ENCODE results near the gene PRDM5.

The PRDM5 gene

DNA sequence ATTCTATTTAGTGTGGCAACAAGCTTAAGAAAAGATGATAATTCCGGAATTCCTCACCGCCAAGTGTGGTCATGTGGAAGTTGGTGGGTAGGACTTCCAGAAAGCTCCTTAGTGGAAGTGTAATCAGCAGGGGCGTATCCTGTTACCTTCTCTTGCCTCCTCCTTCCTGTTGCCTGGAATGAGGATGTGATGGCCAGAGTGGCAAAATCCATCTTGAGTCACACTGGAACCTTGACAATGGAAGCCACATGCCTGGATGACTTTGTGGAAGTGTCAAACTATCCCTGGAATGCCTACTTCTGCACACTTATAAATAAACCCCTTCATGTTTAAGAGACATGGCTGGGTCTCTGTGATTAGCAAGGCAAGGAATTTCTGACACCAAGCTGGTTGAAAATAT, 191.0 kb downstream of the PRDM5 start:
- Histone ChIP-seq H3K9me3 (ENCODE audit: control insufficient read depth in 2 of 2, low read length in 2 of 2) (no peaks in the 10 kb centered on the region), H3K4me3 (ENCODE audit: low read length in 2 of 2) (no peak overlapping the region), H3K36me3 (ENCODE audit: control insufficient read depth in 2 of 2, insufficient read depth in 2 of 2, low read length in 2 of 2) (no peaks in the 10 kb centered on the region), H3K9ac (ENCODE audit: low read length in 2 of 2) (no peak overlapping the region), H3K4me1 (ENCODE audit: control insufficient read depth, insufficient read depth, low read length) (no peaks in the 10 kb centered on the region), H3K27ac (ENCODE audit: low read length) (no peak overlapping the region), H3K27me3 (ENCODE audit: control insufficient read depth in 1 of 2, insufficient read depth in 2 of 2, low read length in 2 of 2) (no peaks in the 10 kb centered on the region)

- no peak overlapping the region for H3K27ac ChIP-seq (ENCODE audit: low read length)
- H3K4me1 ChIP-seq (ENCODE audit: control insufficient read depth, insufficient read depth, low read length), result no peaks in the 10 kb centered on the region
- H3K36me3 ChIP-seq (ENCODE audit: control insufficient read depth in 2 of 2, insufficient read depth in 2 of 2, low read length in 2 of 2), result no peaks in the 10 kb centered on the region
- H3K9me3 ChIP-seq (ENCODE audit: control insufficient read depth in 2 of 2, low read length in 2 of 2), result no peaks in the 10 kb centered on the region
- H3K4me3 ChIP-seq (ENCODE audit: low read length in 2 of 2), result no peak overlapping the region
- no peaks in the 10 kb centered on the region for H3K27me3 ChIP-seq (ENCODE audit: control insufficient read depth in 1 of 2, insufficient read depth in 2 of 2, low read length in 2 of 2)
- H3K9ac ChIP-seq (ENCODE audit: low read length in 2 of 2), result no peak overlapping the region
These were observed 191.7 kb downstream of the PRDM5 start for GRCh38 chr4:120730777-120731320.

GRCh38 chr4:120728892-120729675, 193.4 kb downstream of the PRDM5 start:
- Histone ChIP-seq H3K4me3 (ENCODE audit: low read length in 2 of 2) (no peak overlapping the region), H3K27me3 (ENCODE audit: control insufficient read depth in 1 of 2, insufficient read depth in 2 of 2, low read length in 2 of 2) (no peaks in the 10 kb centered on the region), H3K9ac (ENCODE audit: low read length in 2 of 2) (no peak overlapping the region), H3K4me1 (ENCODE audit: control insufficient read depth, insufficient read depth, low read length) (no peaks in the 10 kb centered on the region), H3K9me3 (ENCODE audit: control insufficient read depth in 2 of 2, low read length in 2 of 2) (no peaks in the 10 kb centered on the region), H3K27ac (ENCODE audit: low read length) (no peak overlapping the region), H3K36me3 (ENCODE audit: control insufficient read depth in 2 of 2, insufficient read depth in 2 of 2, low read length in 2 of 2) (no peaks in the 10 kb centered on the region)

DNA sequence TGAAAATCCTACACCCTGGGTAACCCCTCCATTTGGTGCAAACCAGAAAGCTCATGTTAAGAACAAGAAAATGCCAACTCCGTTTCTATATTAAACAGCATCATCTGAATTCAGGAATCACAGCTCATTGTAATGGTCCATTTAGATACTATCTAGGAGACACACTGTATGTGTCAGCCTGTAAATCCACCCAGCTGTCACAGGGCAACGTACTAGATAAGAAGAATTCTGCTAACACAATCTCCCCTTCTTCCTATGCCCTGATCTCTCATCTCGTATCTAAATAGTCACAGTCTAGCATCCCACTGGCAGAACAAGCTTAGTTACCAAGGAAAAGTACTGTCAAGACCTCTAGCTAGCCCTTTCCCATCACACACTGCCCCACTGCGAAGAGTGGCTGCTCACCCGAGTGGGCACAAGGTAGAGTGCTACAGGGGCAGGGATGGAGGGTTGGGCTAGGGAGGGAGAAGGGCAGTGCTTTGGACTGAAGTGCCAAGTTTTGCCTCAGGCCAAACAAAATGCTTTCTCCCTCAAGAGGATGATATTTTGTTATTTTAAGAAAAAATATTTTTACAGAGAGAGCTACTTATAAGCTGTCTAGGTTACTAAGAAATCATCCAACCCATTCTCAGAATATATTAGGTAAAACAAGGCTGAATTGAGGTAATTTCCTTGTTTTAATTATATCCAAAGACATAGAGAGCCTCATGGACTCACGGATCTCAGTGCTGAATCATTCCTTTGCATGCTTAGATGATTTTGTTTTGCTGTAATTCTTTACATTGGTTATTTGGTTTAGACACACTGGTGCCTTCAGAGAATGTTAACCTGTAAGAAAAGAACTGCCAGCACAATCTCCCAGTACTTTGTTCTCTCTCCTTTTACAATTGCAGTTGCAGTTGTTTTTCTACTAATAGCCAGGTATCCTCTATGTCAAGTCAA, 196.6 kb downstream of the PRDM5 start:
- Histone ChIP-seq H3K9me3 (ENCODE audit: control insufficient read depth in 2 of 2, low read length in 2 of 2) (no peaks in the 10 kb centered on the region), H3K4me3 (ENCODE audit: low read length in 2 of 2) (no peak overlapping the region), H3K27me3 (ENCODE audit: control insufficient read depth in 1 of 2, insufficient read depth in 2 of 2, low read length in 2 of 2) (no peaks in the 10 kb centered on the region), H3K36me3 (ENCODE audit: control insufficient read depth in 2 of 2, insufficient read depth in 2 of 2, low read length in 2 of 2) (no peaks in the 10 kb centered on the region), H3K4me1 (ENCODE audit: control insufficient read depth, insufficient read depth, low read length) (no peaks in the 10 kb centered on the region), H3K27ac (ENCODE audit: low read length) (no peak overlapping the region), H3K9ac (ENCODE audit: low read length in 2 of 2) (no peak overlapping the region)

DNA sequence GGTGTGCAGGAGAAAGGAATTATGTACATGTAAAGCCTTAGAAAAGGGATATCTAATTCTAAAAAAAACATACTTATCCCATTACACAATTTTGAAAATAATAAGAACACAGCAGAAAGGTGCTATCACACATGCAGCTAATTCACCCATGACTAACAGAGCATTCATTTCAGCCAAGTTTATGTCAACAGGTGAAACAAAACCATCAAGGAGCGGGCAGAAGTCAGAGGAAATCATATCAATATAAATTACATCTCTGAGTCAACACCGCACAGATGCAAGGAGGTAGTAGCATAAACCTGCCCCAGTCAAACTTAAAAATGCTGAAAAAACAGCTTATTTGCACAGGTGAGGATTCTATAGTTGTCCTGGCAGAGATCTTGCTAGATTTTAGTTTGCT, 197.9 kb downstream of the PRDM5 start:
- no peaks in the 10 kb centered on the region for H3K9me3 ChIP-seq (ENCODE audit: control insufficient read depth in 2 of 2, low read length in 2 of 2)
- H3K27me3 ChIP-seq (ENCODE audit: control insufficient read depth in 1 of 2, insufficient read depth in 2 of 2, low read length in 2 of 2), result no peaks in the 10 kb centered on the region
- H3K27ac ChIP-seq (ENCODE audit: low read length), result no peak overlapping the region
- no peak overlapping the region for H3K9ac ChIP-seq (ENCODE audit: low read length in 2 of 2)
- no peak overlapping the region for H3K4me3 ChIP-seq (ENCODE audit: low read length in 2 of 2)
- no peaks in the 10 kb centered on the region for H3K4me1 ChIP-seq (ENCODE audit: control insufficient read depth, insufficient read depth, low read length)
- no peaks in the 10 kb centered on the region for H3K36me3 ChIP-seq (ENCODE audit: control insufficient read depth in 2 of 2, insufficient read depth in 2 of 2, low read length in 2 of 2)

DNA sequence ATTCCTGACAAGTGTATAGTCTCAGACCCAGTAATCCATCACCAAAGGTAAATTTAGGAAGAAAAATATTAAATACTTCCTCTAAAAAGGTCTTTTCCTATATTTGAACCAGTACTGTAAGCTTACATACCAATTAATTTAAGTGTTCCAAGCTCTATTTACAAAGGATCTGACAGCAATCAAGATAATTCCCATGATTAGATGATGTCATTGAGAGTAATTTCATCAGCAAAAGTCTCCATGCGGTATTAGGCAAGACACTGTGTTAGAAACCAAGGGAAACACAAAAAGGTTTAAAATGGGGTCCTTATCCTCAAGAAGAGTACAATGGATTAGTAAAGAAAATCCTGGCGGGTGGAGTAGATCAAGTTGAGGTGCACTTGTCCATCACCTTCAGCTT, 198.5 kb downstream of the PRDM5 start:
- Histone ChIP-seq H3K27me3 (ENCODE audit: control insufficient read depth in 1 of 2, insufficient read depth in 2 of 2, low read length in 2 of 2) (no peaks in the 10 kb centered on the region), H3K9me3 (ENCODE audit: control insufficient read depth in 2 of 2, low read length in 2 of 2) (no peaks in the 10 kb centered on the region), H3K4me1 (ENCODE audit: control insufficient read depth, insufficient read depth, low read length) (no peaks in the 10 kb centered on the region)

DNA sequence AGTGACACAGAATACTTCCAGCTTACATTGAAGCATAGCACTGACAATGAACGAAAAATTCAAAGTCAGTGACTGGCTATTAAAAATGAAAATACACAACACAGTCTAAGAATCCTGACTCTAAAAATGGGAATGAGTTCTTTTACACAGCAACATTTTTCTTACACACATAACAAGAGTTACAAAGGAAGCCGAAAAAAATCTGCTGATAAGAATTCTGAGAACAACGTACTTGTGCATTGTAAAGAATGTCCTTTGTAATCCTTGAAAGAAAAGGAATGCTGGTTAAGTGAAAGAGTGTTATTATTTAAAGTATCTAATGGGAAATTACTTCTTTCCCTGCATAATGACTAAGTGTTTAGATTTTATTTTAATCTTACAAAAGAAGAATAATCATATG, 199.4 kb downstream of the PRDM5 start:
- no peaks in the 10 kb centered on the region for H3K27me3 ChIP-seq (ENCODE audit: control insufficient read depth in 1 of 2, insufficient read depth in 2 of 2, low read length in 2 of 2)
- no peak overlapping the region for H3K4me3 ChIP-seq (ENCODE audit: low read length in 2 of 2)
- H3K9me3 ChIP-seq (ENCODE audit: control insufficient read depth in 2 of 2, low read length in 2 of 2), result no peaks in the 10 kb centered on the region
- H3K27ac ChIP-seq (ENCODE audit: low read length), result no peak overlapping the region
- no peak overlapping the region for H3K9ac ChIP-seq (ENCODE audit: low read length in 2 of 2)
- H3K4me1 ChIP-seq (ENCODE audit: control insufficient read depth, insufficient read depth, low read length), result no peaks in the 10 kb centered on the region
- H3K36me3 ChIP-seq (ENCODE audit: control insufficient read depth in 2 of 2, insufficient read depth in 2 of 2, low read length in 2 of 2), result no peaks in the 10 kb centered on the region

More for the DNA sequence above, 198.5 kb downstream of the PRDM5 start:
- Histone ChIP-seq H3K27ac (ENCODE audit: low read length) (no peak overlapping the region), H3K9ac (ENCODE audit: low read length in 2 of 2) (no peak overlapping the region), H3K36me3 (ENCODE audit: control insufficient read depth in 2 of 2, insufficient read depth in 2 of 2, low read length in 2 of 2) (no peaks in the 10 kb centered on the region), H3K4me3 (ENCODE audit: low read length in 2 of 2) (no peak overlapping the region)

- H3K4me1 ChIP-seq (ENCODE audit: control insufficient read depth, insufficient read depth, low read length), result no peaks in the 10 kb centered on the region
- H3K27me3 ChIP-seq (ENCODE audit: control insufficient read depth in 1 of 2, insufficient read depth in 2 of 2, low read length in 2 of 2), result no peaks in the 10 kb centered on the region
- H3K27ac ChIP-seq (ENCODE audit: low read length), result no peak overlapping the region
- no peak overlapping the region for H3K9ac ChIP-seq (ENCODE audit: low read length in 2 of 2)
- no peaks in the 10 kb centered on the region for H3K36me3 ChIP-seq (ENCODE audit: control insufficient read depth in 2 of 2, insufficient read depth in 2 of 2, low read length in 2 of 2)
- H3K9me3 ChIP-seq (ENCODE audit: control insufficient read depth in 2 of 2, low read length in 2 of 2), result no peaks in the 10 kb centered on the region
- no peak overlapping the region for H3K4me3 ChIP-seq (ENCODE audit: low read length in 2 of 2)
These were observed 199.9 kb downstream of the PRDM5 start for GRCh38 chr4:120722655-120723054.

DNA sequence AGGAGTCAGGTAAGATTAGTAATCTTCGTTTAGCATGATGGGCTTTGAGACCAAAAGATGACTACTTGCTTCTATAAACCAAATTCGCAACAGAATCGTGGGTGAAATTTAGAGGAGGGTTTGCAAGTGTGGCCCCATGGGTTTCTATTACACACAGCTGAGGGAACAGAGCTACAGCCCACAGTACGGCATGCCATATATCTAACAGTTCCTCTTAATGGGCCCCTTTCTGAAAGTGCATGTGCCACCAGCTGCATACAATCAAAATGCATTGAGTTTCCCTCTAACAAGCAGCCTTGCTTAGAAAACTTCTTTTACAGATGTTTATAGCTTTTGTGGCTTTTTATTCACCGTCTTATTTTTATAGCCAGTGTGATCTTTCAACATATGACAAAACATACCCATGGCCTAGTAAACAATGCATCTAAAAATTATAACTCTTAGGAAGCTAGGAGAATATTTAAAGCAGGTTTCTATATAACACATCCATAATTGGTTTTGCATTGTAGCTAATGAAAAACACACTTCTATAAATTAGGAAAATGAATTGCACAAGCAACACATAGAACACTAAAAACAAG, 202.1 kb downstream of the PRDM5 start:
- H3K4me1 ChIP-seq (ENCODE audit: control insufficient read depth, insufficient read depth, low read length), result no peaks in the 10 kb centered on the region
- H3K27me3 ChIP-seq (ENCODE audit: control insufficient read depth in 1 of 2, insufficient read depth in 2 of 2, low read length in 2 of 2), result no peaks in the 10 kb centered on the region
- H3K27ac ChIP-seq (ENCODE audit: low read length), result no peak overlapping the region
- H3K9me3 ChIP-seq (ENCODE audit: control insufficient read depth in 2 of 2, low read length in 2 of 2), result no peaks in the 10 kb centered on the region
- no peak overlapping the region for H3K4me3 ChIP-seq (ENCODE audit: low read length in 2 of 2)
- H3K36me3 ChIP-seq (ENCODE audit: control insufficient read depth in 2 of 2, insufficient read depth in 2 of 2, low read length in 2 of 2), result no peaks in the 10 kb centered on the region
- no peak overlapping the region for H3K9ac ChIP-seq (ENCODE audit: low read length in 2 of 2)

DNA sequence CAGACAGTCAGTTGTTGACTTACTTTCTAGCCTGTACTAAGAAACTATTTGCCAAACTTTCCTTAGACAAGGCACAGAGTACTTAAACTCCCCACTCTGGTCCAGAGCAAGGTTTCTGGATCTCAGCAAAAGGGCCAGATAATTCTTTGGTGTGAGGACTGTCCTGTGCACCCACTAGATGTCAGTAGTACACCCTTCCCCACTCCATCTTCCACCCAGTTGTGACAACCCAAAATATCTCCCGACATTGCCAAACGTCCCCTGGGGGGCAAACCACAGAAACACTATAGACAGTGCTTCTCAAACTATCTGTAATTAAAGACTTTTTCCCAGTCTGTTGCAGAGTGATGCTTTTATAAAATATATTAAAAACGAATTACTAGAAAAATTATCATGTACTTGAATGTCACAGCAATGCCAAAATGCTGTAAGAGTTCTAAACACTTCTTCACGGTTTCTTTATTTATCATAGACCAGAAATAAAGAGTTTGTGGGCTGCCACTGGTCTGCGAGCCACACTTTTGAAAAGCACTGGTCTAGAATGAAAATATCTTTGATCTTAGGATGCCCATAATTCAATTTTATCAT, 203.5 kb downstream of the PRDM5 start:
- Histone ChIP-seq H3K4me3 (ENCODE audit: low read length in 2 of 2) (no peak overlapping the region), H3K27me3 (ENCODE audit: control insufficient read depth in 1 of 2, insufficient read depth in 2 of 2, low read length in 2 of 2) (no peaks in the 10 kb centered on the region), H3K36me3 (ENCODE audit: control insufficient read depth in 2 of 2, insufficient read depth in 2 of 2, low read length in 2 of 2) (no peaks in the 10 kb centered on the region), H3K27ac (ENCODE audit: low read length) (no peak overlapping the region), H3K9ac (ENCODE audit: low read length in 2 of 2) (no peak overlapping the region), H3K4me1 (ENCODE audit: control insufficient read depth, insufficient read depth, low read length) (no peaks in the 10 kb centered on the region), H3K9me3 (ENCODE audit: control insufficient read depth in 2 of 2, low read length in 2 of 2) (no peaks in the 10 kb centered on the region)

Data from stomach smooth muscle (tissue), 2 donors.